Muscle layer of duodenum (tissue), 2 donors: ENCODE measurements around the gene CES3.

Source experiments
- H3K27ac ChIP-seq: one replicate; pipeline ENCODE4 v1.7.0; 2013; ENCODE audit warnings: mild to moderate bottlenecking, low read length
- H3K27me3 ChIP-seq: one replicate; pipeline ENCODE4 v1.7.0; 2013; ENCODE audit warnings: low read depth, mild to moderate bottlenecking, control low read depth, low read length
- H3K36me3 ChIP-seq, 2 donors: one replicate each; pipeline ENCODE4 v1.7.0; 2013; ENCODE audit warnings: low read length in 2 of 2, control low read depth in 1 of 2, mild to moderate bottlenecking in 1 of 2; ENCODE audit not compliant: insufficient read depth in 2 of 2, control insufficient read depth in 1 of 2
- H3K4me1 ChIP-seq, 2 donors: one replicate each; pipeline ENCODE4 v1.7.0; 2013; ENCODE audit warnings: low read length in 2 of 2, mild to moderate bottlenecking in 2 of 2, control low read depth in 1 of 2, moderate library complexity in 1 of 2; ENCODE audit not compliant: insufficient read depth in 2 of 2, control insufficient read depth in 1 of 2
- H3K4me3 ChIP-seq, 2 donors: one replicate each; pipeline ENCODE4 v1.7.0; 2013; ENCODE audit warnings: low read length in 2 of 2, low read depth in 1 of 2, mild to moderate bottlenecking in 1 of 2
- H3K9me3 ChIP-seq, 2 donors: one replicate each; pipeline ENCODE4 v1.7.0; 2013; ENCODE audit warnings: low read length in 2 of 2, control low read depth in 1 of 2, mild to moderate bottlenecking in 1 of 2; ENCODE audit not compliant: control insufficient read depth in 1 of 2
- donor health status: healthy.

The CES3 gene

DNA sequence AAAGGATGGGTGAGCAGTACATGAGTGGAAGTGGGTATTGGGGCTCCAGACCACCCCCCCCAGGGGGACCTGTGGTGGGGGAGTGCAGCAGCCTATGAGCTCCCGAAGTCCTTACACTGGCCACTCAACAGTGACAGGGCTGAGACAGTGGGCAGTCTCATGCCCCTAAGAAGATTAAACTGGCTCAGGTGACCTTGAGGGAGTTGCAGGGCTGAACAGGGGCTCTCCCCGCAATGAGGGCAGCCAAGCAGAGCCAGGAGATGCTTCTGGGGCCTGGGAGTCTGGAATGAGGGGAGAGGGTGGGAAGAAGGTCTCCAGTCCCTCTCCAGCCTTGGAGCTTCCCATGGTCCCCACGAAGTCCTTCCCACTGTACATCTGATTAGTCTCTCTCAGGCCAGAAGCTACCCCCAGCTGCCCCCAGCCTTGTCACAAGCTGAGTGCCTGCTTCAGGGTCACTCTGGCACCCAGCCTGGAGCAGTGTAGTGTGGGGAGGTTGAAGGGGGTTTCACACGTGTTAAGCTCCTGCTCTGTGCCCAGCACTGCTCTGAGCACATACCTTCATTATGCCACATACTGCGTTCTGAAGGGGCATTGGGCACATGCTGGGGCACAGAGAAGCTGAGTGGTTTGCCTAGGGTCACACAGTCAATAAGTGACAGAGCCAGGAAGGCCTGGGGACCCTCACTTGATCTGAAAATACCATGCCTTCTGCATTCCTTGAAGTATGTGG, 41.3 kb upstream of the CES3 start:
- Histone ChIP-seq H3K9me3 (no peaks in the 10 kb centered on the region), H3K36me3 (no peaks in the 10 kb centered on the region), H3K4me1 (peaks cover 0 to 39% of the 10 kb centered on the region in 2 donors), H3K27ac (no peak overlapping the region), H3K4me3 (no peak overlapping the region), H3K27me3 (no peaks in the 10 kb centered on the region)

DNA sequence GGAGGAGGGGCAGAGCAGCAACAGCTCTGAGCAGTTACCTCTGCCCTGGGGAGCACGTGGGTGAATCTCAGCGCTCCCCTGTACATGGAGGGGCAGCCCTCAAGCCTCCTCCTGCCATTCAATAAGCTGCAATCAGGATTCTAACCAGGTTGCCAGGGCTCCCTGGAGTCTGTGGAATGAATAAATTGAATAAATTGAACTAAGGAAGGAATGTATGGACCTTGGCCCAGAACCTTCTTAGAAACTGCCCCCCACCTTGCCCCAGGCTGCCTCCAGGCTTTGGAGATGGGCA, 40.8 kb upstream of the CES3 start:
- no peaks in the 10 kb centered on the region for H3K36me3 ChIP-seq
- H3K4me1 ChIP-seq = peaks cover 0 to 41% of the 10 kb centered on the region in 2 donors
- H3K4me3 ChIP-seq = no peak overlapping the region
- H3K27ac ChIP-seq = no peak overlapping the region
- no peaks in the 10 kb centered on the region for H3K9me3 ChIP-seq
- no peaks in the 10 kb centered on the region for H3K27me3 ChIP-seq

DNA sequence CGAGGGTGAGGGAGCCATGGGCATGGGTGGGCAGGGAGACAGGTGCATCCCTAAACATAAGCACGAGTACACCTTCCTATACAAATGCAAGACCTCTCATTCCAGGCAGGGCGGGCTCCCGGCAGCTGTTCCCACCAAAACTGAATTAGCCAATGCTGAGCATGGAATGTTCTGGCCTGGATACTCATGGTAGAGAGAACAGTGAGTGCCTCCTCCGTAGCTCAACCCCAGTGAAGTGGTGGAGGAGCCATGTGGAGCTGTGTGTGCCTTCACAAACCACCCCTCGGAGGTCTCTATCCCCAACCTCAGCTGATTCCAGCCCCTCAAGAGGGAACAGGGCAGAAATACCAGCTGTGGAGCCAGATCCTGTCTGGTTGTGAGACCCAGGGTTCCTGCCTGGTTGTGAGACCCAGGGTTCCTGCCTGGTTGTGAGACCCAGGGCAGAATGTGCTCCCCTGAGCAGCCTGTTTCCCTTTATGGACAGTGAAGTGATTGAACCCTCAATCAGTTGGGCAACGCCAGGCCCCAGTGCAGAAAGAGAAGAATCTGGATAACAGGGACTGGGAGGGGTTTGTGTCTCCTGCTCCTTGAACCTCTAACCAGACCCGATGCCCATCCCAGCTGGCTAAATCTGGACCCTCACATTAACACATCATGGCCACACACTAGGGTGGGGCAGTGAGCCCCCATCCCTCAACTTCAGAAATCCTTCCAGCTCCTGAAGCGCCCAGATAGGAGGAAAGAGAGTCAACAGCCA, 40.0 kb upstream of the CES3 start:
- H3K36me3 ChIP-seq = no peaks in the 10 kb centered on the region
- H3K27ac ChIP-seq = no peak overlapping the region
- H3K27me3 ChIP-seq = peaks cover 7% of the 10 kb centered on the region
- no peak overlapping the region for H3K4me3 ChIP-seq
- peaks cover 0 to 49% of the 10 kb centered on the region in 2 donors for H3K4me1 ChIP-seq
- H3K9me3 ChIP-seq = no peaks in the 10 kb centered on the region

DNA sequence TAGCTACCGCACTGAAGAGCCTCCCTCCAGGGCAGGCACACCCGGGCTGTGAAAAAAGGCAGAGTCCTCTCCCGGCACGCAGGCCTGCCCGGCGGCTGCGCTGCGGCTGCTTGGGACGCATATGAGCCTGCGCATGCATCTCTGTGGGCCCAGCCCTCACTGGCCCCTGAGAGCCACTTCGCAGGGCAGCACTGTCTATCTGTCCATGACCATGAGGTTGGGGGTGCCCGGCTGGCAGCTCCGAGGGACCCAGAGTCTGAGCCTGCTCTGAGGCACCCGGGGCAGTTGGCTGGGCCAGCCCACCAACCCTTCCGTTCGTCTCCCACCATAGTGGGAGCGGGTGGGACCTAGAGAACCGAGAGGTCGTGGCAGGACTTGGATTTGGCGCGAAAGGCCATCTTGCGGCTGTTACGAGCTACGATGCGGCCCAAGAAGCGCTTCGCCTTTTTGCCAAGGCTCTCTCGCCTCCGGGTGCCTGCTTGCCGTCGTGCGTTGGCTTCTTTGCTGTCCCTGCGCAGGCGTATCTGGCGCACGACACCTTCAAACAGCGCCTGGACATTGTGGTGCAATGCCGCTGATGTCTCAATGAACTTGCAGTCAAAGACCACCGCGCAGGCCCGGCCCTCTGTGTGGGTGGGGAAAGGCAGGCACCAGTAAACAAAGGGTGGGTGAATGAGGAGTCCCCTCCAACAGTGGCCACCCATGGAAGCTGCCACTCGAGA, 39.2 kb upstream of the CES3 start:
- Histone ChIP-seq H3K9me3 (no peaks in the 10 kb centered on the region), H3K36me3 (no peaks in the 10 kb centered on the region), H3K27ac (no peak overlapping the region), H3K27me3 (peaks cover 7% of the 10 kb centered on the region), H3K4me1 (peaks cover 0 to 54% of the 10 kb centered on the region in 2 donors), H3K4me3 (no peak overlapping the region)

DNA sequence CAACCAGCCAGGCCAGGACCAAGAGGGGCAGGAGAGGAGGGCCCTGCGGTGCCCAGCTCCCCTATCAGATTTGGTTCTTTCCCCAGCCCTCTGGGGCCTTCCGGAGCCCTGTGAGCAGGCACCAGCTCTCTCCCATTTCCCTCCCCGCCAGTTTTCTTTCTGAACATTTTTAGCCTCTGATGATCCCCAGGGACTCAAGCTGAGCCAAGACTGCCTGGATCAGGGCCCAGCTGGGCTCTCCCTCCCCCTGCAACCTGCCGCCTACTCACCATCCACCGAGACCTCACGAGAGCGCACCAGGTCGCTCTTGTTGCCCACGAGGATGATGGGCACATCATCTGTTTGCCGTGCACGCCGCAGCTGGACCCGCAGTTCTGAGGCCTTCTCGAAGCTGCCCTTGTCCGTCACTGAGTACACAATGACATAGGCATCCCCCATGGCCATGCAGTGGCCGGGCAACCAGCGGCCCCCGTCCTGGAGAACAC, 37.8 kb upstream of the CES3 start:
- H3K4me1 ChIP-seq = peaks cover 0 to 64% of the 10 kb centered on the region in 2 donors
- peaks cover 7% of the 10 kb centered on the region for H3K27me3 ChIP-seq
- H3K4me3 ChIP-seq = peak overlapping the region in 1 of 2 donors; percentile 39
- no peaks in the 10 kb centered on the region for H3K9me3 ChIP-seq
- H3K36me3 ChIP-seq = no peaks in the 10 kb centered on the region
- H3K27ac ChIP-seq = peak overlapping the region; percentile 31

DNA sequence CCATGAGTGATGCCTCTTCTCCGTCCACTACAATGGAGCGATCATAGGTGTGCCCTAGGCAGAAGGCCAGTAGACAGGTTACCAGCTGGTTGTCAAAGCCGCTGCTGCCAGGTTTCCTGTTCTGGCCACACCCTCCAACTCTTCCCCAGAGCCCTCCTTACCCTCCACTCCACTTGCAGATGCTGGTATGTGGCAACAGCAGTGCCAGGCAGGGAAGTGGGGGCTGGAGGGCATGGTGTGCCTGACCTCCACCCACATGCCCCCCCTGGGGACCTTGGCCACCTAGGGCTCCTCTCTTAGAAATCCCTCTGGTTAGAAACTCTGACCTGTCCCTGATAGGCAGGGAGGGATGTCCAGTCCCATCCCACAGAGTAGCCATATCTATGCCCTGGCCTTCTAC, 37.2 kb upstream of the CES3 start:
- no peaks in the 10 kb centered on the region for H3K9me3 ChIP-seq
- no peak overlapping the region for H3K27ac ChIP-seq
- H3K4me1 ChIP-seq = peaks cover 0 to 64% of the 10 kb centered on the region in 2 donors
- no peaks in the 10 kb centered on the region for H3K36me3 ChIP-seq
- H3K27me3 ChIP-seq = peaks cover 7% of the 10 kb centered on the region
- H3K4me3 ChIP-seq = peak overlapping the region in 1 of 2 donors; percentile 39

DNA sequence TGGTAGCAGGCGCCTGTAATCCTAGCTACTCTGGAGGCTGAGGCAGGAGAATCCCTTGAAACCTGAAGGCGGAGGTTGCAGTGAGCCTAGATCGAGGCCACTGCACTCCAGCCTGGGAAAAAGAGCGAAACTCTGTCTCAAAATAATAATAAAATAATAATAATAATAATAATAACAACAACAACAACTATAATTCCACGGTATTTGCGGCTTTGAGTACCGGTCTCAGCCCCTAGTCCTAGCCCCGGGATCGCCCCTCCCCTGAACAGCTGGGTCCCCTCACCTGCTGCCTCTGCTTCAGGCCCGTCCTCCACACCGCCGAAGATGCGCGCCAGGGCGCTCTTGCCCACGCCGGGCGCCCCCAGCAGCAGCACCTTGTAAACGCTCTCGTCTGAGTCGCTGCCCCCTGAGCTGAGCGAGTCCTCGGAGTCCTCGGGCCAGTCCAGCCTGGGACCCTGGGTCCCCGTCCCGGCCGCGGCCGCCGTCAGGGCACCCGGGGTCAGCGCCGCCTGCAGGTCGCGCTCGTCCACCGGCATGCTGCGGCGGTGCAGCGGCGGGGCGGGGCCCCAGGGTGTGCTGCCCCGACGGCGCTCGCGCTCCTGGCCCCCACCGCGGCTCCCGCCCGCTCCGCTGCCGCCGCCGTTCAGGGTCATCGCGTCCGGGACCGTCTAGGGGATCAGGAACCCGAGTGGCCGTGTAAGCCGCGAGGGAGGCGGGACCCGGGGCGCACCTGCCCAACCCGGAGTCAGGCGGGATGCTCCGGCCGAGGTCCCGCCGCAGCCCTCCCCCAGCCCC, 36.3 kb upstream of the CES3 start:
- H3K36me3 ChIP-seq = no peaks in the 10 kb centered on the region
- H3K9me3 ChIP-seq = no peaks in the 10 kb centered on the region
- H3K4me3 ChIP-seq = peak overlapping the region; percentile 16 to 77
- H3K4me1 ChIP-seq = peaks cover 0 to 58% of the 10 kb centered on the region in 2 donors
- peaks cover 7% of the 10 kb centered on the region for H3K27me3 ChIP-seq
- no peak overlapping the region for H3K27ac ChIP-seq

DNA sequence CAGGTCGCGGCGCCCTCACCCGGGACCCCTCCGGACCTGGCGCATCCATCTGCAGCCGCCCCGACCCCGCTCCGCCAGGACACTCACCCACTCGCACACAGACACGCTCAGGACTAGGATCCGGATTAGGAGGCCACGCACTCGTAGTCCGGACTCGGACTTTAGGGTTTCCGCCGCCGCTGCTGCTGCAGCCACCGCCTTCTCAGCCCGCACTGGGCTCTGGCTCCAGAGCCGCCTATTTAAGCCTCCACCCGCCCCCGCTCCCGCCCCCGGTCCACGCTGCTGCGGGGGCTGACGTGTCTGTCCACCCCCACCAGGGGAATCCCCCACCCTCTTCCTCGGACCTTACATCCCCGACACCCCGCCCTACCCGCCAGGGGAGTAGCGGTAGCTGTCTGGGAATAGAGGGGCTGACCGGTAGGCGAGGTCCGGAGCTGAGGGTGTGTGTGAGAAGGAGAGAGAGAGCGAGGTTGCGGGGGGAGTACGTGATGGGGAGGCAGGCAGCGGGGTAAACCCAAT, 35.7 kb upstream of the CES3 start, which contains the start of gene RRAD:
Gene RRAD, minus strand, starts transcription at position 214 of the 519 bp plus-strand sequence. CDS start 356 bp downstream, outside the sequence.
- Histone ChIP-seq H3K36me3 (no peaks in the 10 kb centered on the region), H3K27ac (peak within 1 kb of the TSS; percentile 63), H3K27me3 (peaks cover 7% of the 10 kb centered on the region), H3K4me1 (peaks cover 0 to 58% of the 10 kb centered on the region in 2 donors), H3K9me3 (no peaks in the 10 kb centered on the region), H3K4me3 (peak within 1 kb of the TSS; percentile 33 to 77)

DNA sequence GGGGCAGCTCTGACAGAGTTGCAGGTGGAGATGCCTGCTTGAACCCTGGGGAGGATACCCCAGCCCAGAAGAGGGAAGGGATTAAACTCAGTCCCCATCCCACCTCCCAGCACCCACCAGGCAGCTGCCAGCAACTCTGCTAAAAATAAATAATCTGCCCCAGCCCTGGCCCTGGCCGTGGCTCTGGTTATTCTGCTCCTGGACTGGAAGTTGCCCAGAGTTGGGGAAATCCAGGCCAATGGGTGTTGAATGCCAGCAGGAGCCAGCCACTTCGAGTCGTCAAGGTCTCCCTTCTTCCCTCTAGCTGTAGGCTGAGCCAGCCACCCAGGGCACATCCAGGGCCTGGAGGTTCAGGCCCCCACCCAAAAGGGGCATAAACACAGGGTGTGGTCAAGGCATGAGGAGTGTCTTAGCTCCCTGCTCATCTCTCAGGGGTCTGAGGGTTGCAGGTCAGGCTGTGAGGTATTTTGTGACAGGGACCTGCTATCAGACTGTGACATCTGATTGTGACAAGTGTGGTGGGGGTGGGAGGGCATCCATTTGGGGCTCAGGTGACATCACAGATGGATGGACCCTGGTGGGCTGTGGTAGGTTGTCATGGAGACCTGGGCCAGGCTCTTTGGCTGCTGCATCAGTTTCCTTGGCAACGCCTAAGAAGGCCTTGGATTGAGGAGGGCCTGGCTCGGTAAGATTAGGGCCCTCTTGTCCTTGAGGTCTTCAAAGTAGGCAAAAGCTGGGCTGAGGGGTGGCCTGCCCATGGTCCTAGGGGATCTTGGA, 34.7 kb upstream of the CES3 start:
- H3K27ac ChIP-seq = peak overlapping the region; percentile 63
- H3K9me3 ChIP-seq = no peaks in the 10 kb centered on the region
- no peaks in the 10 kb centered on the region for H3K36me3 ChIP-seq
- H3K4me3 ChIP-seq = peak overlapping the region in 1 of 2 donors; percentile 77
- H3K4me1 ChIP-seq = peaks cover 0 to 52% of the 10 kb centered on the region in 2 donors
- H3K27me3 ChIP-seq = peaks cover 7% of the 10 kb centered on the region

DNA sequence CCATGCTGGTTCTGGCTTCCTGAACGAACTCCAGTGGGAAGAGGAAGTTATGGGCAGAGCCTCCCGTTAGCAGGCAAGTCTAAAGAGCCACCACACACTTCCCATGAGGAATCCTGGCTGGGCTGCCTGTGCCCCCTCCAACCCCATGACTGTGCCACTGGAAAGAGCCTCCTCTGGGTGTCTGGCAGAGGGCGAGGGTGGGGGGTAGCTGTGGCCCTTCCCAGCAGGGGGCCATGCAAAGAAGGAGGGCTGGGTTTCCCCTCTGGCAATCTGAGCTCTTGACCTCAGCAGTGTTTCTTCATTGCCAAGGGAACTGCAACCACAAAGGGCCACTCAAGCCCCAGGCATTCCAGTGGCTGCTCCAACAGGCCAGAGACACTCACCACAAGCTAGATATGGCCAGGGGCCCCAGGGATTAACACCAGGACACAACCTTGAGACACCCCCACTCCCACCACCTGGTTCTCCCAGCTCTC, 34.1 kb upstream of the CES3 start:
- Histone ChIP-seq H3K27me3 (peaks cover 7% of the 10 kb centered on the region), H3K36me3 (peaks cover 0 to 3% of the 10 kb centered on the region in 2 donors), H3K9me3 (no peaks in the 10 kb centered on the region), H3K27ac (peak overlapping the region; percentile 31), H3K4me3 (no peak overlapping the region), H3K4me1 (peaks cover 0 to 48% of the 10 kb centered on the region in 2 donors)
